CD14-positive monocyte (primary cell): ENCODE data around the gene TMEM192. TPM values are rescaled to one million over a fixed set of nuclear protein-coding genes. Genes with fewer than 3 reads are reported as not detected.

Experiments used
- DNase-seq, 3 donors: peaks; one replicate each; pipeline ENCODE4 v3.0.0-alpha.2; 2011 to 2022
- H2AFZ ChIP-seq: 2 replicates; pipeline ENCODE4 v1.6.0; 2012; ENCODE audit warnings: mild to moderate bottlenecking, low read depth, low read length, inconsistent platforms; ENCODE audit not compliant: insufficient read depth, poor library complexity, severe bottlenecking
- H3K27ac ChIP-seq, 2 donors: 1 replicate in 1 of 2; 2 replicates in 1 of 2; pipeline ENCODE4 v1.5.1; 2012 to 2013; ENCODE audit warnings: low read length in 2 of 2, control low read depth in 1 of 2, inconsistent platforms in 1 of 2, low read depth in 1 of 2, mild to moderate bottlenecking in 1 of 2
- H3K27me3 ChIP-seq, 2 donors: one replicate each; pipeline versions ENCODE4 v1.6.0 to v1.6.1; 2011 to 2013; ENCODE audit warnings: low read length in 2 of 2; ENCODE audit not compliant: control insufficient read depth in 2 of 2, insufficient read depth in 2 of 2
- H3K36me3 ChIP-seq, 2 donors: replicated peaks in 1 of 2; 1 replicate in 1 of 2; 2 replicates in 1 of 2; pipeline versions ENCODE4 v1.5.1 to v1.6.1; 2012 to 2013; ENCODE audit warnings: low read length in 2 of 2, control low read depth in 1 of 2, inconsistent platforms in 1 of 2, mild to moderate bottlenecking in 1 of 2; ENCODE audit not compliant: insufficient read depth in 2 of 2, control insufficient read depth in 1 of 2
- H3K4me1 ChIP-seq, 2 donors: 1 replicate in 1 of 2; 2 replicates in 1 of 2; pipeline versions ENCODE4 v1.5.1 to v1.6.1; 2012 to 2013; ENCODE audit warnings: low read length in 2 of 2, control low read depth in 1 of 2, inconsistent platforms in 1 of 2, mild to moderate bottlenecking in 1 of 2, moderate library complexity in 1 of 2; ENCODE audit not compliant: insufficient read depth in 2 of 2, control insufficient read depth in 1 of 2
- H3K4me2 ChIP-seq: replicated peaks from 2 replicates; pipeline ENCODE3; 2012; ENCODE audit warnings: low read length, moderate library complexity, mild to moderate bottlenecking; ENCODE audit not compliant: poor library complexity, severe bottlenecking; ENCODE audit errors: extremely low read depth
- H3K4me3 ChIP-seq, 3 experiments: fragments of 200-600 bp in 1 of 3; sonication (generic) in 1 of 3; replicated peaks in 1 of 3; 1 replicate in 2 of 3; 2 replicates in 1 of 3; pipeline ENCODE4 v1.5.1; 2011 to 2013; ENCODE audit warnings: low read length in 3 of 3, mild to moderate bottlenecking in 3 of 3, control low read depth in 2 of 3, low read depth in 2 of 3, inconsistent platforms in 1 of 3, moderate library complexity in 1 of 3
- H3K79me2 ChIP-seq: 2 replicates; pipeline ENCODE4 v1.6.0; 2012; ENCODE audit warnings: mild to moderate bottlenecking, control low read depth, inconsistent platforms, low read length, moderate library complexity; ENCODE audit not compliant: insufficient read depth
- H3K9ac ChIP-seq: 2 replicates; pipeline ENCODE4 v1.6.0; 2017; ENCODE audit warnings: low read length, mild to moderate bottlenecking; ENCODE audit not compliant: insufficient read depth, poor library complexity, severe bottlenecking
- H3K9me3 ChIP-seq, 2 donors: replicated peaks in 1 of 2; 1 replicate in 1 of 2; 2 replicates in 1 of 2; pipeline versions ENCODE4 v1.5.1 to v1.6.1; 2012 to 2013; ENCODE audit warnings: low read length in 2 of 2, control low read depth in 1 of 2; ENCODE audit not compliant: control insufficient read depth in 1 of 2, insufficient read depth in 1 of 2
- H4K20me1 ChIP-seq: 2 replicates; pipeline ENCODE4 v1.6.0; 2012; ENCODE audit warnings: mild to moderate bottlenecking, low read length, control low read depth, moderate library complexity; ENCODE audit not compliant: insufficient read depth
- H3K27ac Mint-ChIP-seq, 7 donors: one replicate each; pipeline ENCODE4 v1.8.0; 2020; ENCODE audit warnings: mild to moderate bottlenecking in 7 of 7, mixed read lengths in 7 of 7, moderate library complexity in 6 of 7, inconsistent platforms in 2 of 7
- H3K27me3 Mint-ChIP-seq, 3 donors: one replicate each; pipeline ENCODE4 v1.8.0; 2021 to 2022; ENCODE audit warnings: low read depth in 3 of 3, mild to moderate bottlenecking in 3 of 3, mixed read lengths in 3 of 3, moderate library complexity in 3 of 3, inconsistent platforms in 1 of 3
- H3K36me3 Mint-ChIP-seq, 2 donors: one replicate each; pipeline ENCODE4 v1.8.0; 2020; ENCODE audit warnings: mixed read lengths in 2 of 2, inconsistent platforms in 1 of 2, mild to moderate bottlenecking in 1 of 2
- H3K4me1 Mint-ChIP-seq: one replicate; pipeline ENCODE4 v1.8.0; 2020; ENCODE audit warnings: mild to moderate bottlenecking, mixed read lengths
- H3K4me3 Mint-ChIP-seq, 2 donors: one replicate each; pipeline ENCODE4 v1.8.0; 2020; ENCODE audit warnings: mild to moderate bottlenecking in 2 of 2, mixed read lengths in 2 of 2, moderate library complexity in 1 of 2
- H3K9me3 Mint-ChIP-seq, 7 donors: one replicate each; pipeline ENCODE4 v1.8.0; 2020 to 2022; ENCODE audit warnings: mixed read lengths in 7 of 7, mild to moderate bottlenecking in 6 of 7, moderate library complexity in 6 of 7, inconsistent platforms in 2 of 7
- WGBS: methylation state at CpG from one replicate; pipeline ENCODE4 v1.1.5; 2013; ENCODE audit warnings: missing lambda C conversion rate; ENCODE audit not compliant: insufficient coverage; 5-methylcytosine and 5-hydroxymethylcytosine counted together
- intact Hi-C, 2 donors: fragments of 100-400 bp; cut with micrococcal nuclease; formaldehyde crosslinking; loops; one replicate each; pipeline versions ENCODE4 v1.15.0 to v1.15.1; 2023
- polyA plus RNA-seq, 3 donors: library from polyadenylated mRNA; depleted of rRNA in 1 of 3; unstranded in 2 of 3; stranded (reverse) in 1 of 3; fragments of 300-500 nt in 2 of 3; fragments of >200 nt in 1 of 3; fragmentation: Illumina TruSeq in 2 of 3; gene quantifications; 1 replicate in 2 of 3; 2 replicates in 1 of 3; pipeline ENCODE4 v1.2.3, GENCODE V29; 2012 to 2021
- TF ChIP-seq, protein P1 (sequence below): fragments of 200-600 bp; IDR thresholded peaks from one replicate; pipeline ENCODE4 v1.8.0; 2022; ENCODE audit warnings: antibody characterized with exemption, mild to moderate bottlenecking

TMEM192 gene
- polyA plus RNA-seq, 3 donors, result 7.3 to 22.4 (median 15.5) TPM

DNA sequence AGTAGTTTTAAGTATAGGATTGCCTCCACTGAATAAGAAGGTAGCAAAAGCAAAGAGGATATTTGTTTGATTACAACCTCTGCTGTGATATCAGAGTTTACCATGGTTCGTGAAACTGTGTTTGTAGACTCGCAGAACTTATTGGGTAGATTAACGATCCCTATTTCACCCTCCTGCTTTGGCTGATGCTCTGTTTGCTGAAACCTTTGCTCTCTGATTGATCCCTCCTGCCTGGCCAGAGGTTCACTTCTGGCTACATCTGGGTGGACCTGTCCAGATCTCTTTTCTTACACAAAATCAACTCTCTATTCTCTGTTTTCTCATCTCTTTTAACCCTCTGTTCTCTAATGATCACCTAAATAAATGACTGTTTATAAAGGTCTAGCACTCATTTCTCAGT lies 37.9 kb upstream of the TMEM192 start:
- no peak overlapping the region for H3K27ac ChIP-seq
- no peak overlapping the region for H2AFZ ChIP-seq
- H3K27ac Mint-ChIP-seq, result no peak overlapping the region
- no peak overlapping the region for H3K4me3 Mint-ChIP-seq
- H3K4me3 ChIP-seq, result no peak overlapping the region
- H3K36me3 Mint-ChIP-seq, result no peaks in the 10 kb centered on the region
- no peaks in the 10 kb centered on the region for H3K4me1 Mint-ChIP-seq
- H3K4me2 ChIP-seq, result no peak overlapping the region
- 100% methylated on average over 3 of the region's 3 CpGs for WGBS
- H3K27me3 Mint-ChIP-seq, result peaks cover 0 to 1% (median 1%) of the 10 kb centered on the region in 3 donors
- no peaks in the 10 kb centered on the region for H3K36me3 ChIP-seq
- H4K20me1 ChIP-seq, result no peaks in the 10 kb centered on the region
- H3K27me3 ChIP-seq, result no peaks in the 10 kb centered on the region
- intact Hi-C loops, result no loop called here
- H3K9me3 ChIP-seq, result no peaks in the 10 kb centered on the region
- DNase-seq, result no peak
- peaks cover 0 to 6% (median 0%) of the 10 kb centered on the region in 7 donors for H3K9me3 Mint-ChIP-seq
- no peaks in the 10 kb centered on the region for H3K4me1 ChIP-seq
- H3K9ac ChIP-seq, result no peak overlapping the region
- TF ChIP-seq, protein P1, sequence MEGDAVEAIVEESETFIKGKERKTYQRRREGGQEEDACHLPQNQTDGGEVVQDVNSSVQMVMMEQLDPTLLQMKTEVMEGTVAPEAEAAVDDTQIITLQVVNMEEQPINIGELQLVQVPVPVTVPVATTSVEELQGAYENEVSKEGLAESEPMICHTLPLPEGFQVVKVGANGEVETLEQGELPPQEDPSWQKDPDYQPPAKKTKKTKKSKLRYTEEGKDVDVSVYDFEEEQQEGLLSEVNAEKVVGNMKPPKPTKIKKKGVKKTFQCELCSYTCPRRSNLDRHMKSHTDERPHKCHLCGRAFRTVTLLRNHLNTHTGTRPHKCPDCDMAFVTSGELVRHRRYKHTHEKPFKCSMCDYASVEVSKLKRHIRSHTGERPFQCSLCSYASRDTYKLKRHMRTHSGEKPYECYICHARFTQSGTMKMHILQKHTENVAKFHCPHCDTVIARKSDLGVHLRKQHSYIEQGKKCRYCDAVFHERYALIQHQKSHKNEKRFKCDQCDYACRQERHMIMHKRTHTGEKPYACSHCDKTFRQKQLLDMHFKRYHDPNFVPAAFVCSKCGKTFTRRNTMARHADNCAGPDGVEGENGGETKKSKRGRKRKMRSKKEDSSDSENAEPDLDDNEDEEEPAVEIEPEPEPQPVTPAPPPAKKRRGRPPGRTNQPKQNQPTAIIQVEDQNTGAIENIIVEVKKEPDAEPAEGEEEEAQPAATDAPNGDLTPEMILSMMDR, result no peak
- H3K79me2 ChIP-seq, result no peaks in the 10 kb centered on the region

DNA sequence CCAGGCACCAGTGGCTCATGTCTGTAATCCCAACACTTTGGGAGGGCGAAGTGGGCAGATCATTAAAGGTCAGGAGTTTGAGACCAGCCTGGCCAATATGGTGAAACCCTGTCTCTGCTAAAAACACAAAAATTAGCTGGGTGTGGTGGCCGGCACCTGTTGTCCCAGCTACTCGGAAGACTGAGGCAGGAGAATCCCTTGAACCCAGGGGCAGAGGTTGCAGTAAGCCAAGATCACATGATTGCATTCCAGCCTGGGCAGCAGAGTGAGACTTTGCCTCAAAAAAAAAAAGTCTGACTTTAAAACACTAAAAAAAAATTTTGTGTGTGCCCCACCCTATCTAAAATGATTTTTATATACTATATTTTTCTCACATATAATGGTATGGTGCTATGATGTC lies 26.2 kb upstream of the TMEM192 start:
- H3K9ac ChIP-seq, result no peak overlapping the region
- H3K79me2 ChIP-seq, result no peaks in the 10 kb centered on the region
- no peak overlapping the region for H3K27ac ChIP-seq
- no peak overlapping the region for H3K4me3 ChIP-seq
- peaks cover 11% of the 10 kb centered on the region in 2 donors for H3K4me1 ChIP-seq
- Mint-ChIP-seq H3K36me3 (peaks cover 0 to 2% of the 10 kb centered on the region in 2 donors), H3K4me1 (peaks cover 12% of the 10 kb centered on the region), H3K4me3 (no peak overlapping the region), H3K27me3 (peaks cover 0 to 3% (median 2%) of the 10 kb centered on the region in 3 donors), H3K27ac (no peak overlapping the region), H3K9me3 (peaks cover 0 to 5% (median 0%) of the 10 kb centered on the region in 7 donors)
- no peaks in the 10 kb centered on the region for H3K9me3 ChIP-seq
- H2AFZ ChIP-seq, result no peak overlapping the region
- no peaks in the 10 kb centered on the region for H3K36me3 ChIP-seq
- no peak for DNase-seq
- intact Hi-C loops, result loop anchor here in 1 of 2 donors (10.0 kb wide), 1 partner anchor 66 kb away; the partner anchor contains the start of gene KLHL2
- H3K27me3 ChIP-seq, result no peaks in the 10 kb centered on the region
- no peaks in the 10 kb centered on the region for H4K20me1 ChIP-seq
- no peak overlapping the region for H3K4me2 ChIP-seq
- TF ChIP-seq, protein P1, result no peak
- WGBS, result 100% methylated on average over 3 of the region's 3 CpGs
